Keratinocyte (primary cell): ENCODE results near the gene EVI5.

Source experiments
- EZH2 ChIP-seq: IDR thresholded peaks from one replicate; pipeline ENCODE4 v1.6.1; 2012; ENCODE audit warnings: inconsistent platforms, mild to moderate bottlenecking, low read length, moderate library complexity
- TF ChIP-seq, protein P1 (sequence below), 3 experiments: IDR thresholded peaks in 1 of 3; conservative IDR thresholded peaks in 1 of 3; optimal IDR thresholded peaks in 1 of 3; 2 replicates in 2 of 3; 3 replicates in 1 of 3; pipeline versions ENCODE3 to v1.5.1; 2011; ENCODE audit warnings: low read length in 3 of 3, mild to moderate bottlenecking in 3 of 3, moderate library complexity in 2 of 3, control low read depth in 1 of 3, inconsistent platforms in 1 of 3; ENCODE audit not compliant: insufficient read depth in 2 of 3; ENCODE audit errors: extremely low read depth in 1 of 3

DNA sequence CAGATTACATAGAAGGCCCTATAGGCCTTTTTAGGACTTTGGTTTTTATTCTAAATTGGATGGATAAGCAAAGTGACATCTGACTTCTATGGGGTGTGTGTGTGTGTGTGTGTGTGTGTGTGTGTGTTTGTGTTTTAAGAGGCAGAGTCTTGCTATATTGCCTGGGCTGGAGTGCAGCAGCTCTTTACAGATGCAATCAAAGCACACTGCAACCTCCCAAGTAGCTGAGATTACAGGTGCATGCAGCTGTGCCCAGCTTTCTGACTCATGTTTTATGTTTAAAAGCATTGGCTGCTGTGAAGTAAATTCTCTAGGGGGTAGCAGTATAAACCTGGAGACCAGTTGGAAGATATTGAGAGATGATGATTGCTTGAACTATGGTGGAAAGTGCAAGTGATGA is 12.4 kb upstream of the EVI5 start:
- TF ChIP-seq, protein P1, sequence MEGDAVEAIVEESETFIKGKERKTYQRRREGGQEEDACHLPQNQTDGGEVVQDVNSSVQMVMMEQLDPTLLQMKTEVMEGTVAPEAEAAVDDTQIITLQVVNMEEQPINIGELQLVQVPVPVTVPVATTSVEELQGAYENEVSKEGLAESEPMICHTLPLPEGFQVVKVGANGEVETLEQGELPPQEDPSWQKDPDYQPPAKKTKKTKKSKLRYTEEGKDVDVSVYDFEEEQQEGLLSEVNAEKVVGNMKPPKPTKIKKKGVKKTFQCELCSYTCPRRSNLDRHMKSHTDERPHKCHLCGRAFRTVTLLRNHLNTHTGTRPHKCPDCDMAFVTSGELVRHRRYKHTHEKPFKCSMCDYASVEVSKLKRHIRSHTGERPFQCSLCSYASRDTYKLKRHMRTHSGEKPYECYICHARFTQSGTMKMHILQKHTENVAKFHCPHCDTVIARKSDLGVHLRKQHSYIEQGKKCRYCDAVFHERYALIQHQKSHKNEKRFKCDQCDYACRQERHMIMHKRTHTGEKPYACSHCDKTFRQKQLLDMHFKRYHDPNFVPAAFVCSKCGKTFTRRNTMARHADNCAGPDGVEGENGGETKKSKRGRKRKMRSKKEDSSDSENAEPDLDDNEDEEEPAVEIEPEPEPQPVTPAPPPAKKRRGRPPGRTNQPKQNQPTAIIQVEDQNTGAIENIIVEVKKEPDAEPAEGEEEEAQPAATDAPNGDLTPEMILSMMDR (optimal IDR thresholded peaks at IDR 0.05 in 1 of 3, IDR thresholded peaks at IDR 0.05 in 1 of 3, conservative IDR thresholded peaks at IDR 0.05 in 1 of 3; ENCODE audit: extremely low read depth in 1 of 3, insufficient read depth in 2 of 3, low read length in 3 of 3): no peak
- TF ChIP-seq EZH2: no peak
